K562 (cell line): Measurements from ENCODE around the gene STK11. TPM values are rescaled to one million over a fixed set of nuclear protein-coding genes. Genes with fewer than 3 reads are reported as not detected.

Experiments
- ATAC-seq: fragments of 200-7000 bp; cut with Tn5 transposase; 3 replicates; pipeline ENCODE4 v1.9.1; 2020; ENCODE audit warnings: moderate library complexity
- BruUV-seq: library from RNA; stranded (reverse); fragments of 400-500 nt; replicated peaks from 2 replicates; lab custom pipeline; 2021; lab: Mats Ljungman, UMichigan
- CTCF ChIA-PET: fragments of 300-600 bp; formaldehyde crosslinking; extraction: SDS; loops from one replicate; lab custom pipeline; 2021; ENCODE audit warnings: low intra/inter-chr PET ratio; lab: Yijun Ruan, JAX
- POLR2A ChIA-PET: fragments of 300-600, 350-650 bp; sonication (Branson Sonifier 250); formaldehyde crosslinking; extraction: SDS; loops from one replicate; lab custom pipeline; 2021; ENCODE audit warnings: antibody characterized with exemption, inconsistent platforms; lab: Yijun Ruan, JAX
- DNase-seq, 4 experiments: peaks; one replicate each; pipeline versions ENCODE4 v3.0.0 to v3.0.0-alpha.2; 2011 to 2018; ENCODE audit warnings: low spot score in 3 of 4, mixed read lengths in 3 of 4; ENCODE audit errors: extremely low read depth in 1 of 4
- FAIRE-seq: peaks from 2 replicates; lab custom pipeline; 2011; peaks lifted over from hg19 to GRCh38; lab: Jason Lieb, UNC
- H2AFZ ChIP-seq: 2 replicates; pipeline ENCODE4 v1.6.0; 2011; ENCODE audit warnings: low read depth, low read length, control low read depth, inconsistent platforms
- H3K27ac ChIP-seq: fragments of 200-600 bp; 3 replicates; pipeline ENCODE4 v1.8.0; 2011; ENCODE audit warnings: low read depth, mild to moderate bottlenecking, control low read depth, inconsistent platforms, low read length, moderate library complexity, mixed read lengths; ENCODE audit errors: extremely low read depth
- H3K27me3 ChIP-seq, 2 experiments: fragments of 300-600 bp in 1 of 2; 2 replicates in 1 of 2; 3 replicates in 1 of 2; pipeline versions ENCODE4 v1.6.0 to v1.8.0; 2011; ENCODE audit warnings: inconsistent platforms in 2 of 2, low read length in 2 of 2, mild to moderate bottlenecking in 1 of 2, mixed read lengths in 1 of 2, moderate library complexity in 1 of 2; ENCODE audit not compliant: control insufficient read depth in 2 of 2, insufficient read depth in 2 of 2
- H3K36me3 ChIP-seq: fragments of 300-600 bp; 3 replicates; pipeline ENCODE4 v1.8.0; 2011; ENCODE audit warnings: mild to moderate bottlenecking, low read length, inconsistent platforms; ENCODE audit not compliant: control insufficient read depth, insufficient read depth
- H3K4me1 ChIP-seq, 2 experiments: fragments of 200-600 bp in 1 of 2; replicated peaks in 1 of 2; 2 replicates in 1 of 2; 3 replicates in 1 of 2; pipeline versions ENCODE4 v1.5.1 to v1.8.0; 2011; ENCODE audit warnings: inconsistent platforms in 2 of 2, low read length in 2 of 2, mild to moderate bottlenecking in 1 of 2, mixed read lengths in 1 of 2, moderate library complexity in 1 of 2; ENCODE audit not compliant: control insufficient read depth in 2 of 2, insufficient read depth in 2 of 2
- H3K4me2 ChIP-seq: 2 replicates; pipeline ENCODE4 v1.6.1; 2011; ENCODE audit warnings: low read length, control low read depth, inconsistent platforms, mixed read lengths; ENCODE audit not compliant: insufficient read depth
- H3K4me3 ChIP-seq: fragments of 200-600 bp; sonication (generic), shearing (Covaris generic); 2 replicates; pipeline ENCODE4 v1.5.1; 2016; ENCODE audit warnings: control low read depth, inconsistent platforms
- H3K79me2 ChIP-seq: fragments of 200-600 bp; 3 replicates; pipeline ENCODE4 v1.8.0; 2011; ENCODE audit warnings: low read length, inconsistent platforms; ENCODE audit not compliant: control insufficient read depth, insufficient read depth
- H3K9ac ChIP-seq, 2 experiments: 2 replicates each; pipeline versions ENCODE4 v1.6.0 to v1.6.1; 2011; ENCODE audit warnings: low read depth in 2 of 2, low read length in 2 of 2, control low read depth in 1 of 2, inconsistent platforms in 1 of 2, mild to moderate bottlenecking in 1 of 2, mixed read lengths in 1 of 2; ENCODE audit not compliant: insufficient read depth in 1 of 2
- H3K9me1 ChIP-seq: one replicate; pipeline ENCODE4 v1.6.0; 2011; ENCODE audit warnings: inconsistent platforms, mild to moderate bottlenecking, low read length, moderate library complexity; ENCODE audit not compliant: control insufficient read depth, insufficient read depth
- H3K9me3 ChIP-seq: replicated peaks from 2 replicates; pipeline ENCODE4 v1.5.1; 2011; ENCODE audit warnings: low read depth, low read length, inconsistent platforms; ENCODE audit not compliant: control insufficient read depth, insufficient read depth
- H4K20me1 ChIP-seq: replicated peaks from 2 replicates; pipeline ENCODE4 v1.6.1; 2011; ENCODE audit warnings: low read length, inconsistent platforms, mixed read lengths; ENCODE audit not compliant: control insufficient read depth, insufficient read depth
- ARID2 ChIP-seq: fragments of 450-650 bp; IDR thresholded peaks from 2 replicates; pipeline ENCODE4 v1.6.1; 2017; ENCODE audit warnings: antibody characterized with exemption, mild to moderate bottlenecking
- CREBBP ChIP-seq: IDR thresholded peaks from one replicate; pipeline ENCODE4 v1.6.1; 2012; ENCODE audit warnings: low read depth, mild to moderate bottlenecking, control low read depth, inconsistent platforms, low read length
- LARP7 ChIP-seq: fragments of 450-650 bp; IDR thresholded peaks from 2 replicates; pipeline ENCODE4 v1.6.1; 2016
- NR2C1 ChIP-seq, 2 experiments: fragments of 450-650 bp; IDR thresholded peaks; 2 replicates each; pipeline ENCODE4 v1.6.1; 2017; ENCODE audit warnings: mild to moderate bottlenecking in 2 of 2, antibody characterized with exemption in 1 of 2, inconsistent platforms in 1 of 2, missing compliant biosample characterization in 1 of 2, missing genetic modification characterization in 1 of 2
- SIX5 ChIP-seq, 2 experiments: IDR thresholded peaks; 2 replicates each; pipeline ENCODE4 v1.6.1; 2011; ENCODE audit warnings: low read length in 2 of 2, borderline replicate concordance in 1 of 2, low read depth in 1 of 2, mild to moderate bottlenecking in 1 of 2, moderate library complexity in 1 of 2; ENCODE audit not compliant: insufficient read depth in 1 of 2
- WGBS: fragments of 100-300 bp; shearing (Covaris generic); methylation state at CpG from one replicate; pipeline ENCODE4 v1.1.6; 2016; ENCODE audit warnings: low coverage, mixed read lengths; ENCODE audit not compliant: insufficient coverage; ENCODE audit errors: missing lambda C conversion rate; 5-methylcytosine and 5-hydroxymethylcytosine counted together
- in situ Hi-C: fragments of 300-500 bp; cut with MboI; formaldehyde crosslinking; loops from 4 replicates; pipeline ENCODE4 v1.15.0; 2018; ENCODE audit warnings: inconsistent platforms, mixed read lengths
- intact Hi-C: fragments of 100-400 bp; cut with micrococcal nuclease; formaldehyde crosslinking; loops from 2 replicates; pipeline ENCODE4 v1.14.2; 2022
- polyA plus RNA-seq, 8 experiments: library from polyadenylated mRNA; depleted of rRNA in 4 of 8; stranded (reverse) in 5 of 8; unstranded in 3 of 8; fragments of >200 nt; fragmentation: Nextera tagmentation in 2 of 8; fragmentation: Illumina TruSeq in 1 of 8; extraction: Ambion mirVana in 2 of 8; extraction: Trizol in 1 of 8; gene quantifications; 2 replicates each; pipeline versions ENCODE4 v1.2.1 to v1.2.3, GENCODE V29; 2011 to 2014; ENCODE audit warnings: inconsistent platforms in 1 of 8, missing spikeins in 1 of 8
- total RNA-seq, 7 experiments: library from RNA; depleted of rRNA in 6 of 7; stranded (reverse); fragments of >200 nt in 6 of 7; fragmentation: Illumina TruSeq in 2 of 7; extraction: Trizol in 2 of 7; gene quantifications; 2 replicates each; pipeline versions ENCODE4 v1.2.1 to v1.2.3, GENCODE V29; 2011 to 2021; ENCODE audit warnings: low replicate concordance in 1 of 7
- TF ChIP-seq, protein P1 (sequence below): sonication (generic); formaldehyde crosslinking; IDR thresholded peaks from 2 replicates; pipeline ENCODE4 v1.4.0; 2020; ENCODE audit warnings: mild to moderate bottlenecking, missing genetic modification reagents

STK11 gene
- total and polyA plus RNA-seq, 9 of the 15 experiments (the other 6 are each of a cell fraction or from before 2014, with no cell fraction given), result 0.15 to 96.5 (median 31.7) TPM

GRCh38 chr19:1156830-1157615, 48.6 kb upstream of the STK11 start:
- TF ChIP-seq SIX5 (IDR thresholded peaks at IDR 0.05; ENCODE audit: borderline replicate concordance in 1 of 2, insufficient read depth in 1 of 2, low read depth in 1 of 2, low read length in 2 of 2), result no peak
- TF ChIP-seq LARP7, result no peak
- TF ChIP-seq ARID2, result no peak
- TF ChIP-seq, protein P1, sequence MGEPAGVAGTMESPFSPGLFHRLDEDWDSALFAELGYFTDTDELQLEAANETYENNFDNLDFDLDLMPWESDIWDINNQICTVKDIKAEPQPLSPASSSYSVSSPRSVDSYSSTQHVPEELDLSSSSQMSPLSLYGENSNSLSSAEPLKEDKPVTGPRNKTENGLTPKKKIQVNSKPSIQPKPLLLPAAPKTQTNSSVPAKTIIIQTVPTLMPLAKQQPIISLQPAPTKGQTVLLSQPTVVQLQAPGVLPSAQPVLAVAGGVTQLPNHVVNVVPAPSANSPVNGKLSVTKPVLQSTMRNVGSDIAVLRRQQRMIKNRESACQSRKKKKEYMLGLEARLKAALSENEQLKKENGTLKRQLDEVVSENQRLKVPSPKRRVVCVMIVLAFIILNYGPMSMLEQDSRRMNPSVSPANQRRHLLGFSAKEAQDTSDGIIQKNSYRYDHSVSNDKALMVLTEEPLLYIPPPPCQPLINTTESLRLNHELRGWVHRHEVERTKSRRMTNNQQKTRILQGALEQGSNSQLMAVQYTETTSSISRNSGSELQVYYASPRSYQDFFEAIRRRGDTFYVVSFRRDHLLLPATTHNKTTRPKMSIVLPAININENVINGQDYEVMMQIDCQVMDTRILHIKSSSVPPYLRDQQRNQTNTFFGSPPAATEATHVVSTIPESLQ (CRISPR knock-in tag), result no peak
- no peak for TF ChIP-seq NR2C1 (IDR thresholded peaks at IDR 0.05)
- TF ChIP-seq NR2C1 (tag; IDR thresholded peaks at IDR 0.05), result no peak
- TF ChIP-seq CREBBP, result no peak
- in situ Hi-C loops, result no loop called here
- peaks cover 22% of the 10 kb centered on the region; the same call in 1 of the 3 replicates for H3K36me3 ChIP-seq
- 97% methylated on average over 15 of the region's 46 CpGs for WGBS
- no peak for FAIRE-seq
- DNase-seq, result no peak
- no peak overlapping the region for H3K4me2 ChIP-seq
- no peaks in the 10 kb centered on the region for H4K20me1 ChIP-seq
- no peaks in the 10 kb centered on the region for H3K9me1 ChIP-seq
- no peak overlapping the region for H3K27ac ChIP-seq
- H2AFZ ChIP-seq, result no peak overlapping the region
- intact Hi-C loops, result no loop called here
- ChIA-PET CTCF (interaction anchor here (0.6 kb wide), 1 partner anchor 15 kb away, joined by 3 read pairs; no protein-coding TSS in a partner anchor), POLR2A (no interaction called here)
- no peak overlapping the region for H3K9ac ChIP-seq
- no peaks in the 10 kb centered on the region for H3K9me3 ChIP-seq
- H3K4me3 ChIP-seq, result no peak overlapping the region
- BruUV-seq, result no TSS peak
- ATAC-seq, result no peak
- peaks cover 36% of the 10 kb centered on the region for H3K79me2 ChIP-seq
- no peaks in the 10 kb centered on the region for H3K27me3 ChIP-seq
- peaks cover 0 to 64% of the 10 kb centered on the region in 2 experiments; a peak in 3 of 5 replicates for H3K4me1 ChIP-seq
